MM.1S (cell line): Measurements from ENCODE around the gene C8G.

Experiments
- DNase-seq: peaks from one replicate; pipeline ENCODE4 v3.0.0-alpha.2; 2015
- H2AFZ ChIP-seq: fragments of 300-600 bp; sonication (generic); 2 replicates; pipeline ENCODE4 v1.6.0; 2016; ENCODE audit warnings: antibody characterized with exemption, low read length
- H3F3A ChIP-seq: fragments of 300-600 bp; sonication (generic); 2 replicates; pipeline ENCODE4 v1.6.1; 2016; ENCODE audit warnings: mild to moderate bottlenecking, antibody characterized with exemption, low read length, moderate library complexity, mixed read lengths; ENCODE audit not compliant: insufficient read depth
- H3K27ac ChIP-seq: fragments of 300-600 bp; sonication (generic); 2 replicates; pipeline ENCODE4 v1.5.1; 2016; ENCODE audit warnings: mild to moderate bottlenecking, low read length
- H3K27me3 ChIP-seq: fragments of 300-600 bp; sonication (generic); replicated peaks from 2 replicates; pipeline ENCODE4 v1.6.0; 2016; ENCODE audit warnings: low read length; ENCODE audit not compliant: insufficient read depth
- H3K36me3 ChIP-seq: fragments of 300-600 bp; sonication (generic); replicated peaks from 2 replicates; pipeline ENCODE4 v1.6.1; 2016; ENCODE audit warnings: mild to moderate bottlenecking, low read length, mixed read lengths; ENCODE audit not compliant: insufficient read depth
- H3K4me1 ChIP-seq: fragments of 300-600 bp; sonication (generic); 2 replicates; pipeline ENCODE4 v1.6.1; 2016; ENCODE audit warnings: low read length, mixed read lengths
- H3K4me2 ChIP-seq: fragments of 300-600 bp; sonication (generic); 2 replicates; pipeline ENCODE4 v1.6.0; 2016; ENCODE audit warnings: low read depth, low read length
- H3K4me3 ChIP-seq: fragments of 300-600 bp; sonication (generic); 2 replicates; pipeline ENCODE4 v1.5.1; 2016; ENCODE audit warnings: low read length, mixed read lengths
- H3K79me2 ChIP-seq: fragments of 300-600 bp; sonication (generic); 2 replicates; pipeline ENCODE4 v1.6.1; 2016; ENCODE audit warnings: mixed run types, low read length, mixed read lengths
- H3K9ac ChIP-seq: fragments of 300-600 bp; sonication (generic); 2 replicates; pipeline ENCODE4 v1.6.1; 2016; ENCODE audit warnings: low read length, mixed read lengths
- H3K9me2 ChIP-seq: fragments of 300-600 bp; sonication (generic); replicated peaks from 2 replicates; pipeline ENCODE4 v1.6.1; 2016; ENCODE audit warnings: mild to moderate bottlenecking, low read length, mixed read lengths; ENCODE audit not compliant: insufficient read depth
- H3K9me3 ChIP-seq: fragments of 300-600 bp; sonication (generic); replicated peaks from 2 replicates; pipeline ENCODE4 v1.6.1; 2016; ENCODE audit warnings: mild to moderate bottlenecking, low read length, mixed read lengths; ENCODE audit not compliant: insufficient read depth
- H4K20me1 ChIP-seq: fragments of 300-600 bp; sonication (generic); 2 replicates; pipeline ENCODE4 v1.6.1; 2016; ENCODE audit warnings: mild to moderate bottlenecking, low read length, moderate library complexity, mixed read lengths; ENCODE audit not compliant: insufficient read depth
- EZH2 ChIP-seq: fragments of 300-600 bp; sonication (generic); optimal IDR thresholded peaks from 2 replicates; pipeline ENCODE3; 2017; ENCODE audit warnings: low read depth, mild to moderate bottlenecking, antibody characterized with exemption, low read length, mixed read lengths
- EZH2phosphoT487 ChIP-seq: fragments of 300-600 bp; sonication (generic); IDR thresholded peaks from 2 replicates; pipeline ENCODE4 v1.6.1; 2018; ENCODE audit warnings: antibody characterized with exemption, low read length
- TF ChIP-seq, protein P1 (sequence below): fragments of 300-600 bp; sonication (generic); IDR thresholded peaks from 2 replicates; pipeline ENCODE4 v1.5.1; 2016; ENCODE audit warnings: antibody characterized with exemption, low read length, mixed read lengths

The C8G gene

DNA sequence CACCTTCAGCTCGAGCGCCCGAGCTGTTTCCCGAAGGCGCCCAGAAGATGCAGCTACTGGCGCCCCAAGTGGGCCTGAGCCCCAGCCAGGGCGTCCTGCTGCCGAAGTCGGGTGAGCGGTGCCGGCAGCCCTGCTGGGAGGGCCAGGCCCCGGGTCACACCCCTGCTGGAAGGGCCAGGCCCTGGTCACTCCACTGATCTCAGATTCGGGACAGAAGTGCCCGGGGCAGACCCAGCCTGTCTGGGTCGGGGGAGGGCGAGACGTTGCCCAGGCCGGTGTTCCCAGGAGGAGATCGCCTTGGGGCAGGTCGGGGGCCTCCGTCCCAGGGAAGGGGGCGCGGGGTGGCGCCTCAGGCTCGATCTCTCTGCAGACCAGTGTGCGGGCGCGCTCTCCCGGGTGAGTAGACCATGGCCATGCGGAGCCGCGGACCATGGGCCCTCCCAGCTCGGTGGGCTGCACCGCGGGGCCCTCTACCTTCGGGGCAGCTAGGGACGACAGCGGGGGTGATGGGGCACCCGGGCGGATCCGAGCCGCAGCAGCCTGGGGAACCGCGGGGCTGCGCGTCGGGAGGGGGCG, 40.1 kb downstream of the C8G start:
- DNase-seq, result no peak
- Histone ChIP-seq H3K4me3 (no peak overlapping the region), H3F3A (no peaks in the 10 kb centered on the region), H3K9ac (no peak overlapping the region), H2AFZ (no peak overlapping the region), H3K4me2 (no peak overlapping the region), H4K20me1 (no peaks in the 10 kb centered on the region), H3K27me3 (peaks cover 92% of the 10 kb centered on the region), H3K9me2 (no peaks in the 10 kb centered on the region), H3K27ac (no peak overlapping the region), H3K4me1 (no peaks in the 10 kb centered on the region), H3K79me2 (no peaks in the 10 kb centered on the region), H3K9me3 (no peaks in the 10 kb centered on the region), H3K36me3 (no peaks in the 10 kb centered on the region)
- TF ChIP-seq EZH2phosphoT487 (no peak), EZH2 (peak; percentile 38)
- TF ChIP-seq, protein P1, sequence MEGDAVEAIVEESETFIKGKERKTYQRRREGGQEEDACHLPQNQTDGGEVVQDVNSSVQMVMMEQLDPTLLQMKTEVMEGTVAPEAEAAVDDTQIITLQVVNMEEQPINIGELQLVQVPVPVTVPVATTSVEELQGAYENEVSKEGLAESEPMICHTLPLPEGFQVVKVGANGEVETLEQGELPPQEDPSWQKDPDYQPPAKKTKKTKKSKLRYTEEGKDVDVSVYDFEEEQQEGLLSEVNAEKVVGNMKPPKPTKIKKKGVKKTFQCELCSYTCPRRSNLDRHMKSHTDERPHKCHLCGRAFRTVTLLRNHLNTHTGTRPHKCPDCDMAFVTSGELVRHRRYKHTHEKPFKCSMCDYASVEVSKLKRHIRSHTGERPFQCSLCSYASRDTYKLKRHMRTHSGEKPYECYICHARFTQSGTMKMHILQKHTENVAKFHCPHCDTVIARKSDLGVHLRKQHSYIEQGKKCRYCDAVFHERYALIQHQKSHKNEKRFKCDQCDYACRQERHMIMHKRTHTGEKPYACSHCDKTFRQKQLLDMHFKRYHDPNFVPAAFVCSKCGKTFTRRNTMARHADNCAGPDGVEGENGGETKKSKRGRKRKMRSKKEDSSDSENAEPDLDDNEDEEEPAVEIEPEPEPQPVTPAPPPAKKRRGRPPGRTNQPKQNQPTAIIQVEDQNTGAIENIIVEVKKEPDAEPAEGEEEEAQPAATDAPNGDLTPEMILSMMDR, result no peak

DNA sequence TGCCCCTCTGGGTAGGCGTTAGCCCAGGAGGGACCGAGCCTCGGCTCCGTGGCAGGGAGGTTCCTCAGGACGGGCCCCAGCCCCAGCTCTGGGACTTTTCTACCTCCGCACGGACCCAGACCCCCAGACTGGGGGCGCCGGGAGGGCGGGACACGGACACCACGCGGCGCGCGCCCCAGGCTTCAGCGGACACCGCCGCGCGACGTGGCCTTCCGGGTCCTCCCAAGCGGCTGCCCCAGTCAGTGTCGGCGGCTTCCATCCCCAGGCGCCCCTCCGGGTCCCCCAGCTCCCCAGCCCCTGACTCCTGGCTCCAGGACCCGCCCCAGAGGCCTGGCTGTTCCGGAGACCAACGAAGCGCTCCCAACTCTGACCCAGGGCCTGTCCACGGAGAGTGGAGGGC, 40.8 kb downstream of the C8G start:
- no peaks in the 10 kb centered on the region for H4K20me1 ChIP-seq
- H3K36me3 ChIP-seq, result no peaks in the 10 kb centered on the region
- H2AFZ ChIP-seq, result no peak overlapping the region
- H3K27ac ChIP-seq, result no peak overlapping the region
- TF ChIP-seq, protein P1, result no peak
- TF ChIP-seq EZH2 (no peak), EZH2phosphoT487 (no peak)
- no peak overlapping the region for H3K9ac ChIP-seq
- peaks cover 92% of the 10 kb centered on the region for H3K27me3 ChIP-seq
- no peak overlapping the region for H3K4me2 ChIP-seq
- H3K9me3 ChIP-seq, result no peaks in the 10 kb centered on the region
- no peaks in the 10 kb centered on the region for H3K9me2 ChIP-seq
- no peaks in the 10 kb centered on the region for H3K4me1 ChIP-seq
- H3K79me2 ChIP-seq, result no peaks in the 10 kb centered on the region
- H3K4me3 ChIP-seq, result no peak overlapping the region
- no peaks in the 10 kb centered on the region for H3F3A ChIP-seq
- no peak for DNase-seq

DNA sequence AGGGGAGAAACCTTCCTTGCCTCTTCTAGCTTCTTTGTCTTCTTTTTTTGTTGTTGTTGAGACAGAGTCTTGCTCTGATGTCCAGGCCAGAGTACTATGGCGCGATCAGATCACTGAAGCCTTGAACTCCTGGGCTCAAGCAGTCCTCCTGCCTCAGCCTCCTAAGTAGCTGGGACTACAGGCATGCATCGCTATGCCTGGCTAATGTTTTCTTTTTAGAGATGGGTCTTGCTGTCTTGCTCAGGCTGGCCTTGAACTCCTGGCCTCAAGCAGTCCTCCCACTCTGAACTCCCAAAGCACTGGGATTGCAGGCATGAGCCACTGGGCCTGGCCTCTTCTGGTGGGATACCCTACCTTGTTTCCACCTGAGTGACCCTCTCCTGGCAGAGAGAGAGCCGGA, 43.8 kb downstream of the C8G start:
- Histone ChIP-seq H3K9me3 (no peaks in the 10 kb centered on the region), H2AFZ (no peak overlapping the region), H3K4me2 (no peak overlapping the region), H4K20me1 (no peaks in the 10 kb centered on the region), H3K27ac (no peak overlapping the region), H3K9ac (no peak overlapping the region), H3K79me2 (no peaks in the 10 kb centered on the region), H3K4me3 (no peak overlapping the region), H3K36me3 (no peaks in the 10 kb centered on the region), H3K9me2 (no peaks in the 10 kb centered on the region), H3K4me1 (no peaks in the 10 kb centered on the region), H3F3A (no peaks in the 10 kb centered on the region; the same call in 1 of the 2 replicates), H3K27me3 (peaks cover 70% of the 10 kb centered on the region)
- TF ChIP-seq, protein P1, result no peak
- TF ChIP-seq EZH2phosphoT487, result no peak
- TF ChIP-seq EZH2, result no peak
- DNase-seq, result no peak
